NCI-H146 treated with DMSO at 0.1 percent for 48 hours (cell line): ENCODE data around the gene MPPED1.

ENCODE experiments used
- DNase-seq: peaks from one replicate; lab custom pipeline; 2025; ENCODE audit not compliant: unreplicated experiment; lab: John Stamatoyannopoulos, UW

The MPPED1 gene

DNA sequence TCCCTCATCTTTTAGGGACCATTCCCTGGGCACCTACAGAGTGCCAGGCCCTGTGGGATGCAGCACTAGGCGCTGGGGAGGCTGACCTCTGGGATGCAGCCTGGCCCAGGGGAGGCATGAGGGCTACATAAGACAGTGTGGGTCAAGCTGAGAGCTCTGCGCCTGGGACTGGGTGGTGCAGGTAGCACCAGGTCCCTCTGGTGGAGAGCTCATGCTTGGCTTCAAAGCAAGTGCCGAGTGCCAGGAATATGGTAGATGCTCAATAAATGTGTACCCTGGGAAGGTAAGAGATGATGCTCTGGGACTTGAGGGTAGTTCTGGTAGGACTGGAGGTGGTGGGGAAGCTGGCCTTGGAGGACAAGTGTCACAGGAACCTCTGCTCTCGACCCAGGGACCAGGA, 2.0 kb upstream of the MPPED1 start:
- DNase-seq, result no peak

- DNase-seq, result no peak
Measured at GRCh38 chr22:43411040-43411868, 560 bp upstream of the MPPED1 start.

DNA sequence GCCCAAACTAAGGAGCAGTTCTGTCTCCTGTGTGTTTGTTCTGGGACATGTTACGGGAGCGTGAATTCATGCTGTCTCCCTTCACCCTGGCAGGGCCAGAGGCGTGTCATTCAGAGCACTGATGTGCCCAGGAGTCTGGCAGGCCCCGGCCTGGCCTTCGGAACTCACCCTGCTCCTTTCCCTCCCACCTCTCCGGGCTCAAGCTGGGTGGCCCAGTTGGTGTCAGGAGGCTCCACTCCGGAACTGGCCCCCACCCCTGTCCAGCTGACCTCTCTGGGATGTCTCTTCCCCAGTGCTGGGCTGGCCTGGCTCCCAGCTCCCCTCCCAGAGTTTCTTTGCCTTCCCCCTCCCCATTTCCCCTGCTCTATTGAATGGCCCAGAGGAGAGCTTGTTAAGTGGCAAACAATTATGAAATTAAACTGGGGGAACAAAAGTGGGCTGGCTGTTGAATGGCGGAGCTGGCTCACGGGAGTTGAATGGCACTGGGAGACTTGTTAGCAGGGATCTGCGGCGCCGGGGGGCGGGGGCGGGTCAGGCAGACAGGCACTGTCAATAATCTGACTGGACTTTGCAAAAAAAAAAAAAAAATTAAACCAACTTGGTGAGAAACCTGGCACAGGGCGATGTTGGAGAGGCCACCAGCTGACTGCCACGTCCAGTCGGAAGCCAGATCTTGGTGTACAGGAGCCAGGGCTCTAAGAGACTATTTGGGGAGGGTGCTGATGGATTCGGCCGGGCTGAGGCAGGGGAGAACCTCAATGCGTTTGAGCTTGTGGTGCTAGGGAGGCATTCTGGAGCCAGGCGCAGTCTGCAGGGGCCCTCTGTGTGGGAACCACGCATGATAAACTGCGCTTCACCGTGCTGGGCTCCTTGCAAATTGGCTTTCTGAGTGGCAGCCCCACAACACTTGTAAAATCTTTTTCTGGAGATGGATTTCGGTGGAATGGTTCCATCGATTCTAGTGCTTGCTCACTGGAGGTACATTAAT, 1.3 kb downstream of the MPPED1 start:
- DNase-seq, result peak; percentile 30

DNA sequence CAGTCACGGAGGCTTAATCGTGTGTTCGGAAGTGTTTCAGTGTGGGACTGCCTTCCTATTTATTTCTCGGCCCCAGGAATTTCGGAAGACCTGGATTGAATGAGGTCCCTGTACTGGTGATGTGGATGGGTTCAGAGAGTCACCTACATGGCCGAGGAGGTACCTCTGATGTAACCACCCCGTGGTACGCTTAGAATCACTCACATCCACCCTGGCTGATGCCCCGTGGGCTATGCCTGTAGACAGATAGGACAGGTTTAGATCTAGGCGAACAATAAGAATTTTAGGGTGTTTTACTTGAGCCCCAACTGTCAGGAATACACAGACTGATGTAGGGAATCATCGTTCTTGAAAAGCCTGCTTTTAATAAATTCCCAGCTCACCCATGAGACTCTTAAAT, 2.0 kb downstream of the MPPED1 start:
- no peak for DNase-seq

DNA sequence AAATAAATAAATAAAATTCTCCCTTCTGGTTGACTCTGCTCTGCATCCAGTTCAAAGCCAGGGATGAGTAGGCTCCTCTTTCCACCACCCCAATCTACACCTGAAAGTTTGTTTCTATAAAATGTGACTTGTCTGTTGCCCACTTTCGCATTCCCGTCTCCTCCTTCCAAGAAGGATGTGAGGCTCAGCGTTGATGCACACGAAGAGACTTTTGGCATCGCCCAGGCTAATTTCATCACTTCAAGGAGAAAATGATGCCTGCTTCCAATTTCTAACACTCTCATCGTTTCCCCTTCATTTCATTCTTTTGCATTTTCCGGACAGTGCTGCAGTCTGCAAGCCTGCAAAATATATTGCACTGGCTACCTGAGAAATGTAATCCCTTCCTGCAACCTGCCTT, 3.9 kb downstream of the MPPED1 start:
- no peak for DNase-seq

- no peak for DNase-seq
Measured at GRCh38 chr22:43417555-43417954, 5.7 kb downstream of the MPPED1 start.

DNA sequence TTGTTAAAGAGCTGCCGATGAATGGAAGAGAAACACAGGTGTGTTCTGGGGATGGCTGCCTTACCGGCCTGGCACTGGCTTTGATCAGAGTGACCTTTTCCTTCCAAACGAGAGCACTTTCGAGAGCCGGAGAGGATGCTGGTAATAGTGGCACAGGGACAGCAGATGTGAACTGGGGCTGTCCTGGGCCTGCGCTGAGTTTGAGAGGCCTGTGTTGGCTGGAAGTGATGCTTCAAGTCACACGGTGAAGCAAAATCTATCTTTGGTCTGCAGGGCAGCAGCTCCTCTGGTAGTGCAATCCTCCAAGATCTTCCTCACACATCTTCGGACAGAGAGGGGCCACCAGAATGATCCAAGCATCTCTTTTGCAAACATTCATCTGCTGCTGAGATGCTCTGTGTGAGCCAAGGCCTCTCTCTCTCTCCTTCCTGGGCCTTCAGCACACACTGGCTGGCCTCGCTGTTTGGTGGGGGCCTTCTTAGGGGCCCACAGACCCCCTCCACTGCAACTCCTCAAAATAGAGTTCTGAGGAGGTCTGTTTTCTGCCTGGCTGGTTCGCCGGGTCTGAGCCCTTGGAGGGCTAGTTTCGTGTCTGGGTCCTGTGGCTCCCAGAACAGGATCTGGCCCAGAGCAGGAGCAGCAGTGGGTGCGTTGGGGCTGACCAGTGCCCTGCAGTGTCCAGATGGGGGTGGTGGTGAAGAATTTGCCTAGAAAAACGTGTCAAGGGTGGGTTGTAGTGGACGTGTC, 6.4 kb downstream of the MPPED1 start:
- DNase-seq, result no peak

DNA sequence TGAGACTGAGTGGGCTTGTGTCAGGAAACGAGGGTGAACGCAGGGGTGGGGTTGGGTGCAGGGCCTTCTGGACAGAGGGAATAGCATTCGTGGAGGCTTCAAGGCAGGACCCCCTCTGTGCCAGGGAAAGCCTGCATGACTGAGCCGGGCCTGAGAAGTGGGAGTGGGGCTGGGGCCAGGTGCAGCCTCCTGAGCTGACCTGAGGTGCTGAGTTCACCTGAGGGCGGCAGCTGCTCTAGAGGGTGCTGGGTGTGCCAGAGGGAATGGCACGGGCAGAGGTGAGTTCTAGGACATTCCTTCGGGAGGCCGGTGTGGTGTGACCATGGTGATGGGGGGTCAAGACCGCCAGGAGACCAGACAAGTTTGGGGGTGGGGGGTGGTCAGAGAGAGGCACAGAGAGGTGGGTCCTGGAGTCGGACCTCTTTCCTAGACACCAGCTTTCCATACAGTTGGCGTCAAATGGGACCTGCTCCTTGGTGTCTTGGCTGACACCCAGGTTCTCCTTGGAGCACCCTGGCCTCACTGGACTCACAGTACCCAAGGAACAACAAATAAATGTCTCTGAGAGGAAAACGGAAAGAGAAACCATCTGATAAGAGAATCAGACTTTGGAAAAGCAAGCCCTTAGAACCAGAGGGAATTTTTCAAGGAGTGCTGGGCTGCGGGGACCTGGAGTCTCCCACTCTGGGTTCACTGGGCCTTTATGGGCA, 7.7 kb downstream of the MPPED1 start:
- DNase-seq, result no peak

DNA sequence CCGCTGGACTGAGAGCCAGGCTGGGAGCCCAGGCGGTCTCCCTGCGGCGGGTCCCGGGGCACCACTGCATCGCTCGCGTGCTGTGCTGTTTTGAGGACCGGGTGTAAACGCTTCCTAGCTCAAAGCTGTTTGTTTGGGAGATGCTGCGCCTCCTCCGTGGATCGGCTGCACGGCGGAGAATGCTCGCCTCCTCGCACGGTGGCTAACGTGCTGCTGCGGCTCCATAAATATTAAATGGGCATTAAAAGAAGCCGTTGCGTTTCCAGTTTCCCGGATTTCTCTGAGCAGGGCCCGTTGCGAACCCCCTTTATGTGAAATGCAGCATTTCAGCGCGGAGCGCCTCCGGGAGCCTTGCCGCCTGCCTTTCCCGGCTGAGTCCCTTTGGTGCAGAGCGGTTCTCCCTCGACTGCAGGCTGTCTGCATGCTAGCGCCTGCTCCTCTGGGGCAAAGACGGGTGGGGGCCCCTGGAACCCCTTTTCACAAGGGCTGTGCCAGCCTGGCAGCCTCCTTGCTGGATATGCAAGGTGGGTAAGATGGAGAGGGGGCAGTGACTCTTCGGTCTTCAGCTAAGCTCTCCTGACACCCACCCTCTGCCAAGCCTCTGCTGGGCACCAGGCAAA, 9.3 kb downstream of the MPPED1 start:
- no peak for DNase-seq

GRCh38 chr22:43421914-43422615, 10.3 kb downstream of the MPPED1 start:
- DNase-seq, result no peak

- no peak for DNase-seq
Measured at GRCh38 chr22:43423046-43423445, 11.2 kb downstream of the MPPED1 start.

DNA sequence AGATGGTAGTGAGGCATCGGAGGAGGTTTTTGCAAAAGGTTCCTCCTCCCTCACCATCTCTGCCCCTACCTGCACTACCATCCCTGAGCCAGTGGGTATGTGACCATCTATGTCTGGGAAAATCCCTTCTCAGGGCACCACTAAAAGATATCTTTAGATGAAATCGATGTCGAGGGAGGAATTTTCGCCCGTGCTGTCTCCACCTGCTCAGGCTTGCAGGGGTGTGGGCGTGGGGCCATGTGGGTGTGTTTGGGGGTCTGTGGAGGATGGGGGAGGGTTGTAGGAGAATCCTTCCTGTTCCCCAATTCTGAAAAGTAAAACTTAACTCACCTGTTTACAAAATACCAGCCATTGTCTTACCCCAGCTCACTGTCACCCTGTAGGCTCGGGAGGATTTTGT, 12.4 kb downstream of the MPPED1 start:
- DNase-seq, result no peak

DNA sequence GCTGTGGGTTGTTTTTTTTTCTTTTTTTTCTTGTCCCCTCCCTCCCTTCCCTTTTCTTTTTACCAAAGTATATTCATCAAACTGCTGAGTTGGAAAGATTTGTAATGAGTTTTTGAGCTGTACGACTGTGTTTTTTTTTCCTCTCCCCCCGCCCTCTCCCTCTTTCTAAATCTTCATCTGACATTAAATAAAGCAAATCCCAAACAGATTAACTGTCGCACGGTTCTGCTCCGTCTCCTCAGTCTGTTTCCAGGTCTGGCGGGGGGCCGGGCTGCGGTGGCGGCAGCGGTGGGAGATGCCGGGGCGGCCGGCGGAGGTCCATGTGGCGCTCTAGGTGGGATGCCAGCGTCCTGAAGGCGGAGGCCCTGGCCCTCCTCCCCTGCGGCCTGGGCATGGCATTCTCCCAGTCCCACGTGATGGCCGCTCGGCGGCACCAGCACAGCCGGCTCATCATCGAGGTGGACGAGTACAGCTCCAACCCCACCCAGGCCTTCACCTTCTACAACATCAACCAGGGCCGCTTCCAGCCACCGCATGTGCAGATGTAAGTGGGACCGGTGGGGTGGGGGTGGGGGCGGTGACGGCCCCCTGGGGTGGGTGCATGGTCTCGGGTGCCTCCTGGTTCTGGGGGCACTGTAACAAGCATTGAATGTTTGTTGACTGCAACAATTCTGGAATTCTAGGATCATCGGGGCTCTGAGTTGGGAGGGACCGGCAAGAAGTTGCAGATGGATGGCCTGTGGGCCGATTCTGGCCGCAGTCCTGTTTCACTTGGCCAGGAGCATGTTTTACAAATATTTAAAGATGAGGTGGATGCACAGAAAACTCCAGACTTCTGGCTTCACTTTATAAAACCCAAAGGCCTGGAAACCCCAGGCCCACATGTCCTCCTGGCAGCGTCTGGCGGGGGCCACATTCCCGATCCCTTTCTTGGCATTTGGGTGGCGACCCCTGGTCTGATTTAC, 13.1 kb downstream of the MPPED1 start:
- no peak for DNase-seq

DNA sequence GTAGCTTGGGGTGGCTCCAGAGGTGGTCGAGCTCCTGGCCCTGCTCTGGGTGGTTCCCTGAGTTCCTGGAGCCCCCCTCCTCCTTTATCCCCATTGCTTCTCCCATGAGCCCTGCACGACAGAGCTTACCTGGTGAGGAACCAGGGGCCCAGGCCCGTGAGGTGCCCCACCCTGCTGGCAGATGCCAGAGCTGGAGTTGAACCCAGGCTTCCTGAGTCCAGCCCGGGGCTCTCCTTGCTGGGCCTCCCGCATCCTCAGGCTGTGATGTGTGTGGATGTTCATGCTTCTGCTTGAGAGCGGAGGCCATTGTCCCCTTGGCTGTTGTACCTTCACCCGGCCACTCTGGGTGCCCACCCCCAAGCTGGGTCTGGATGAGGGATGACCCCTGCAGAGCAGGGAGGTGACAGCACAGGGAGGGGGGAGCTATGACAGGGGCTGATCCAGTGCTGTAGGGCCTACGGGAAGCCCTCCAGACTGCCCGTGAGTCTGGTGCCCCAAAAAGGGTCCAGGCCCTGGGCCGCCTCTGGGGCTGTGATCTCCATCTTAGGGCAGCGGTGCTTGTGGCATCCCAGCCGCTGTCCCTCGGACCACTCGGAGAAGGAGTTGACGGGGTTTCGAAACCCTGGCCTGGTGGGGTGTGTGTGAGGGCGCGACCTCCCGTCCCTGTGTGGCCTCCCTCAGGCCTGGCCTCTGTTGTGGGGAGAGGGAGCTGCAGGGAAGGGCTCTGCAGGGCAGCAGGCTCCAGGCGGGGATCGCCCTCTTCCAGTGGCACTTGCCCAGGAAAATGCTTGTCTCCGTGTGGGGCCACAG, 14.4 kb downstream of the MPPED1 start:
- DNase-seq, result no peak

DNA sequence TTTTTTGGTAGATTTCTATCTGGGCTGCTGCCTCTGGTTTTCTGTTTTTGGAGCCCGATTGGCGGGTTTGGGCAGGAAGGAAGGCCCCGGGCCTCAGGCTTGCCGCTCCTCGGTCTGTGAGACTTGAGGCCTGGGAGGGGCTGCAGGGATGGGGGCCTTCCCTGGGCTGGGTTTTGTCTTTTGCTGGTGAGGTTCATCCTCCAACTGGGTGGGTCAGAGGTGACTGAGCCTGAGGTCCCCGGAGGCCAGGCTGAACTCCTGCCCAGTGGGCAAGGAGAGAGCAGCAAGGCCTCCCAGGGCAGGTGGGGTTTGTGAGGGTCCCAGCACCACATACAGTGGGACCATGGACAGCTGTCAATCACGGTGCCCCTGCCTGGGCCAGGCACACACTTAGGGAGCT, 15.0 kb downstream of the MPPED1 start:
- DNase-seq, result no peak

- no peak for DNase-seq
Measured at GRCh38 chr22:43427296-43428004, 15.6 kb downstream of the MPPED1 start.

- no peak for DNase-seq
Measured at GRCh38 chr22:43428005-43428485, 16.2 kb downstream of the MPPED1 start.
